NB4 (cell line): Measurements from ENCODE around the gene TMEM63A.
A peak's percentile ranks its signal among the peaks of the same experiment; 100 is the strongest.

Source experiments
- DNase-seq: peaks from one replicate; pipeline ENCODE4 v3.0.0; 2010; ENCODE audit warnings: low read depth
- H3K4me3 ChIP-seq: one replicate; pipeline ENCODE4 v1.5.1; 2011; ENCODE audit warnings: mild to moderate bottlenecking, low read depth, low read length, moderate library complexity
- MYC ChIP-seq: IDR thresholded peaks from 2 replicates; pipeline ENCODE4 v1.6.1; 2011; ENCODE audit warnings: low read depth, low read length
- POLR2A ChIP-seq: IDR thresholded peaks from 2 replicates; pipeline ENCODE4 v1.6.1; 2011; ENCODE audit warnings: mild to moderate bottlenecking; ENCODE audit not compliant: insufficient read length; ENCODE audit errors: extremely low read depth
- TF ChIP-seq, protein P1 (sequence below): IDR thresholded peaks from one replicate; pipeline ENCODE4 v1.5.1; 2012; ENCODE audit warnings: low read depth, low read length
- TF ChIP-seq, protein P2 (sequence below): IDR thresholded peaks from 2 replicates; pipeline ENCODE4 v1.6.1; 2011; ENCODE audit warnings: low read depth, low read length

TMEM63A gene

DNA sequence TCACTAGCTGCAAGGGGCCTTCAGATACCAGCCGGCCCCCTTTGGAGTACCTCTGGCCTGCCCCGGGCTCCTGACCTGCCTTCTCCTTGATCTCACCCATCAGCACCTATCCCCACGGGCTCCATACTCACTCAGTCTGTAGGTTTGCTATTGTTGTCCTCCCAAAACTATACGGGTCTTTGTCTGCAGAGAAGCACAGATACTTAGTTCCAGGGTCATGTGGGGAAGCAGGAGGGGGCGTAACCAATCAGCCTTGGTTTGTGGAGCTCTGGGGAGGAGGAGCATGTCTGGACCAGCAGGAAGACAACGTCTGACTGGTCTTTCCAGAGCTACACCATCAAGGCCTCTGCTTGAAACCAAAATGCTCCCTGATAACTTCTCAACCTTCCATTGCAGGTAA, 15.2 kb downstream of the TMEM63A start:
- TF ChIP-seq POLR2A (no peak), MYC (no peak)
- TF ChIP-seq, protein P1, sequence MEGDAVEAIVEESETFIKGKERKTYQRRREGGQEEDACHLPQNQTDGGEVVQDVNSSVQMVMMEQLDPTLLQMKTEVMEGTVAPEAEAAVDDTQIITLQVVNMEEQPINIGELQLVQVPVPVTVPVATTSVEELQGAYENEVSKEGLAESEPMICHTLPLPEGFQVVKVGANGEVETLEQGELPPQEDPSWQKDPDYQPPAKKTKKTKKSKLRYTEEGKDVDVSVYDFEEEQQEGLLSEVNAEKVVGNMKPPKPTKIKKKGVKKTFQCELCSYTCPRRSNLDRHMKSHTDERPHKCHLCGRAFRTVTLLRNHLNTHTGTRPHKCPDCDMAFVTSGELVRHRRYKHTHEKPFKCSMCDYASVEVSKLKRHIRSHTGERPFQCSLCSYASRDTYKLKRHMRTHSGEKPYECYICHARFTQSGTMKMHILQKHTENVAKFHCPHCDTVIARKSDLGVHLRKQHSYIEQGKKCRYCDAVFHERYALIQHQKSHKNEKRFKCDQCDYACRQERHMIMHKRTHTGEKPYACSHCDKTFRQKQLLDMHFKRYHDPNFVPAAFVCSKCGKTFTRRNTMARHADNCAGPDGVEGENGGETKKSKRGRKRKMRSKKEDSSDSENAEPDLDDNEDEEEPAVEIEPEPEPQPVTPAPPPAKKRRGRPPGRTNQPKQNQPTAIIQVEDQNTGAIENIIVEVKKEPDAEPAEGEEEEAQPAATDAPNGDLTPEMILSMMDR = no peak
- TF ChIP-seq, protein P2, sequence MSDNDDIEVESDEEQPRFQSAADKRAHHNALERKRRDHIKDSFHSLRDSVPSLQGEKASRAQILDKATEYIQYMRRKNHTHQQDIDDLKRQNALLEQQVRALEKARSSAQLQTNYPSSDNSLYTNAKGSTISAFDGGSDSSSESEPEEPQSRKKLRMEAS = no peak
- peak; percentile 61 for DNase-seq

DNA sequence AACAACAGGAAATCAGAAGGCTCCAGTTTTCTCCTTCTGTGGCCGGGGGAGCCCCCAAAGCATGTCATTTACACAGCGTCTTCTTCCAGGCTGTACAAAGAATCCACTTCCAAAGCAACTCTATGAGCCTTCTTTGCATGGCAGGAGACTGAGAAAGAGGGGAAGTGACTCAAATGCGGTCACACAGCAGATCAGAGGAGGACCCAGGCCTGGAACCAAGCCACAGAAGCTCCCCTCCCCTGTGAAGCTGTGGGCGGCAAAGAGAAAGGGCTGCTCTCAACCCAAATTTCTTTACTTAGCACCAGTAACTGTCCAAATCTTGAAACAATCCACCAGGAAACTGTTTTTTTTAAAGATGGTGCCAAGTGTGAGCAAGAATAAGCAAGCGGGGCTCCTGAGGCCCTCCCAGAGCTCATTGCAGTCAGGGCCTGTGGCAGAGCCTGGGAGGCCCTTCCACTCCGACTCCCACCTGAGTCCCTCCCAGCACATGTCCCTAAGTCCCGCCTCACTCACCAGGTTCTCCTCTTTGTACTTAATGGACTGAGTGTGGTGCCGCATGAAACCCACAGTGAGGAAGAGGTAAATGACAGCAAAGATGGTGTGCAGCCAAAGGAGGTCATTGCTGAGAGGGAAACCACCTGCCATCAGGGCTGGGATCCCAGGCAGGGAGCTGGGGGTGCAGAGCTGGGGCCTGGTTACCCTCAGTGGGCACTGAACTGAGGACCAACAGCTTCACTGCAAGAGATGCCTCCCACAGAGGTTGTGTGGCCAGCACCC, 15.9 kb downstream of the TMEM63A start:
- H3K4me3 ChIP-seq = peak overlapping the region; percentile 40
- DNase-seq = peak; percentile 95
- TF ChIP-seq POLR2A = no peak
- TF ChIP-seq MYC = peak; percentile 10; the same call in 1 of the 2 replicates
- TF ChIP-seq, protein P2 = peak; percentile 31; the same call in 1 of the 2 replicates

More for the DNA sequence above, 15.2 kb downstream of the TMEM63A start:
- no peak overlapping the region for H3K4me3 ChIP-seq

DNA sequence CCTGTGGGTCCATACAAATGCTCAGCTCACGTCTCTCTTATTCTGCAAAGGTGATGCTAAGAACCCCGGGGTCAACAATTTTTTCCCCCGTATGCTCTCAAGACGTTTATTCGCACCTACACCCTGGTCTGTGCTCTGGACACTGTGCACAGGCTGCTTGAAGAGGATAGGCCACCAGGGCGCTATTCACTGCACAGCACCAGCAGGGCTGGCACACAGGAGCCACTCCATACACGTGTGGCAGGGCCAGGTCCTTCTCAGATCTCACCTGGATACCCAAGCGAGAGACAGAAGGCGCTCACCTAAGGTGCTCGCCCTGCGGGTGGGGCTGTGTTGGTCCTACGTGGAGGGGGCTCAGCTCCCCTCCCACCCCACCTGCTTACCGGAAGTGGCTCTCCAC, 16.7 kb downstream of the TMEM63A start:
- no peak for TF ChIP-seq POLR2A
- no peak for DNase-seq
- peak overlapping the region; percentile 40 for H3K4me3 ChIP-seq

DNA sequence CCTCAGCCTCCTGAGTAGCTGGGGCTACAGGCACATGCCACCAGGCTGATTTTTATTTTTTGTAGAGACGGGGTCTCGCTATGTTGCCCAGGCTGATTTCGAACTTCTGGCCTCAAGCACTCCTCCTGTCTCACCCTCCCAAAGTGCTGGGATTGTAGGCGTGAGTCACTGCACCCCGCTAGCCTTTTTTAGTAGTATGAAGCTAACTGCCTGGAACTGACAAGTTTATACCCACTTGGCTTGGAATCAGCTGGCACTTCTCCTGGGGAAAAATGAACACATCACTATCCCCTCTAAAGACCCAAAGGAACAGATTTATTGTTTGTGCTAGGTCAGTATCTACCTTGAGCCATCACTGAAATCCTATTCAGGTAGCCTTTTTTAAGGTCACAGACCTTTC, 19.0 kb downstream of the TMEM63A start:
- no peak for DNase-seq
- no peak overlapping the region for H3K4me3 ChIP-seq
- TF ChIP-seq MYC = no peak
- no peak for TF ChIP-seq POLR2A
- TF ChIP-seq, protein P1 = no peak
- TF ChIP-seq, protein P2 = no peak

DNA sequence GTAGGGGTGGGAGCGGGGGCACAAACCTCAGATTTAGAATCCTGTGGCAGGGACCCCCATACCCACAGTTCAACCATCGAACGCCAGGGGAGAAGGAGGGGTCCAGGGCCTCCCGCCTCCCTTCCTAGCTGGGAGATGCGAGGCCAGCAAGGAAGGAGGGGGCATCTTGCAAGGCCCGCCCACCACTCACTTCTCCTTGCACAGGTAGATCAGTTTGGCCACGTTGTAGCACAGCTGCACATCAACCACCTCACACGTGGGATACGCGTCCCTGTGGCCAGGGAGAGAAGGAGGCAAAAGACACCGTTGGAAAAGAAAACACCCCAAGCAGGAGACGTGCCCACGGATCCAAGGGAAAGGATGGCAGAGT, 19.6 kb downstream of the TMEM63A start:
- H3K4me3 ChIP-seq = no peak overlapping the region
- no peak for DNase-seq
- TF ChIP-seq, protein P1 = no peak
- no peak for TF ChIP-seq POLR2A
- TF ChIP-seq MYC = no peak
- TF ChIP-seq, protein P2 = no peak

DNA sequence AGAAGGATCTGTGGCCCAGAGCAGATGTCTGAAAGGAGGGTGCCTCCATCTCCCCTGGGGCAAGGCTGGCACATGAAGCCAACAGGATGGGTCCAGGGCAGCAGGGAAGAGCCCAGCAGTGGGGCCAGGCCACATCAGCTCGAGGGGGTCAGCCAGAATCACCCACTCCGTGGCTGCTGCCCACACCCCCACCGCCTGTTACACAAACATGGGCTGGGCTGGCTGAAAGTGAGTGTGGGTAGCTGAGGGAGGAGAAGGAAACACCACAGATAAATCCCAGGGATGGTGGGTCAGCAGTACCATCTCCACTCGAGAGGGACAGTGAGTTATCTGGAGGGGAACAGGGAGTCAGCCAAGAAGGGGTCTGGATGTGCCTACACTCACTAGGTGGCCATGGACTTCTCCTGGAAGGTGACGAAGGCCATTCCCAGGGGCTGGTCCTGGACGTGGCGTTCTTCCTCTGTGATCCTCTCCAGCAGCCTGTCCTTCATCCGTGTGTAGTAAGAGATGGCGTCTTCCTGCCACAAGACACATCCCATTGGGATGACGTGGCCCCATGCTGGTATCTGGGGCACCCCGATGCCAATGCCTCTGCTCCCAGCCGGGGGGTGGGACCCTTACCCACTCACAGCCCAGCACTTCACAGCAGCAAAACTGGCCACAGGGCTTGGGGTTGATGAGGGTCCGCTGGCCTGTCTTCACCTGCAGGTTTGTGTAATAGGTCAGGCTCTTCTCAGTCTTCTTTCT, 20.2 kb downstream of the TMEM63A start:
- H3K4me3 ChIP-seq = no peak overlapping the region
- TF ChIP-seq POLR2A (no peak), MYC (no peak)
- TF ChIP-seq, protein P1 = no peak
- TF ChIP-seq, protein P2 = no peak
- no peak for DNase-seq
